Esophagus muscularis mucosa (tissue), 3 donors: ENCODE data around the gene ERF.

ENCODE experiments used
- CTCF ChIP-seq, 3 experiments: fragments of 200-600 bp in 2 of 3; fragments of 450-650 bp in 1 of 3; sonication (generic) in 2 of 3; IDR thresholded peaks; one replicate each; pipeline ENCODE4 v1.5.1; 2017 to 2019; ENCODE audit warnings: antibody characterized with exemption in 3 of 3, mild to moderate bottlenecking in 2 of 3, moderate library complexity in 1 of 3
- POLR2A ChIP-seq: fragments of 450-650 bp; IDR thresholded peaks from one replicate; pipeline ENCODE4 v1.6.1; 2017; ENCODE audit warnings: antibody characterized with exemption, moderate library complexity, mild to moderate bottlenecking, low read depth
- POLR2AphosphoS5 ChIP-seq, 2 donors: sonication (generic); formaldehyde crosslinking; IDR thresholded peaks; one replicate each; pipeline ENCODE4 v1.6.1; 2017; ENCODE audit warnings: antibody characterized with exemption in 2 of 2

DNA sequence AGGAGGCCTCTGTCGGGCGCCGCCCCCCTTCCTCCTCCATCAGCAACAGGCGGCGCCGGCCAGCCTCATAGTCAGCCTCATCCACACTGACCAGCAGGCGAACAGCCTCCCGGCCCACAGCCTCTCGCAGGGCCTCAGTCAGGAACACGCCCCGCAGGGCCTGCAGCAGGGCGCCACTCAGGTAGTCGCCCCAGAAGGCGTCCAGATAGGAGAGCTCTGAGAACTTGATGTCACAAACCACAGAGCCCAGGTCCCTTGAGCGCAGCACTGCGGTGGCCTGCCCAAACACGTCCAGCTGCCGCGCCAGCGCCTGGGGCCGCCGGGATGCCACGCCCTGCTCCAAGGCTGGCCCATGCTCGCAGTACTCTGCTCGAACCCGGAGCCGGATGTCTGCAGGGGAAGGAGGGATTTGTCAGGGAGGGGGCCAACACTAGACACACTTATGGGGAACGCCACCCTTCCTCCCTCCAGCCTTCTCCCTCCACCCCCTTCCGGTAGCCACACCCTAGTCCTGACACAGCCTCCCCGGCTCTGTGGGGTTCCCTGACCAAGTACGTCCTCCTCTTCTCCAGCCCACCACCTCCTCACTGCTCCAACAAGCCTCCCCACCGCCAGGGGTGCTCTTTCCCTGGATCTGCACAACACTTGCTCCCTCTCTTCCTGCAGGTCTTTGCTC, 55.4 kb downstream of the ERF start:
- TF ChIP-seq CTCF (IDR thresholded peaks at IDR 0.05) (no peak), POLR2AphosphoS5 (IDR thresholded peaks at IDR 0.05) (no peak), POLR2A (no peak)
